Measurements from ENCODE around the gene GYPE. TPM values are rescaled to one million over a fixed set of nuclear protein-coding genes. Genes with fewer than 3 reads are reported as not detected.
"Not testable (repeated sequence)": the region's sequence is repeated elsewhere in the genome, so short reads cannot be mapped to it uniquely, and the experiment has no call there.

The GYPE gene
- total and polyA plus RNA-seq, 4 donors = 0.08 to 53.9 (median 0.11) TPM

DNA sequence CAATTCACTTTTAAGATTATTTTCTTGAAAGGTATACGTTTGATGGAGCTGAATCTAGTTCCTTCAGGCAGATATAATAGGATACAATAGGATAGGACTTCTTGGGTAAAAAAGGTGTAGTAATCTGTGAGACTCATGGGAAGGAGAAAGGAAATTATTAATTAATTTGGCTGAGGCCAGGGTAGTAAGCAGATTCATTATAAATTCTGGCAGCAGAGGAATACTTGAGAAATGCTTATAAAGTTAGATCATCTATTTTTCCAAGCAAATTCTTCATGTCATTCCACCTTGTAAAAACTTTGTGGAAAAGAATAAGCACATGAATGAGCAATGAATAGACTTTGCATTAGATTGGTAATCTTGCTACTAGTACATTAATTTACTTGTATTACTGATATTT is 46.9 kb downstream of the GYPE start (continued):
- TF ChIP-seq, protein P1, sequence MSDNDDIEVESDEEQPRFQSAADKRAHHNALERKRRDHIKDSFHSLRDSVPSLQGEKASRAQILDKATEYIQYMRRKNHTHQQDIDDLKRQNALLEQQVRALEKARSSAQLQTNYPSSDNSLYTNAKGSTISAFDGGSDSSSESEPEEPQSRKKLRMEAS (IDR thresholded peaks at IDR 0.05) = no peak
- TF ChIP-seq, protein P2, sequence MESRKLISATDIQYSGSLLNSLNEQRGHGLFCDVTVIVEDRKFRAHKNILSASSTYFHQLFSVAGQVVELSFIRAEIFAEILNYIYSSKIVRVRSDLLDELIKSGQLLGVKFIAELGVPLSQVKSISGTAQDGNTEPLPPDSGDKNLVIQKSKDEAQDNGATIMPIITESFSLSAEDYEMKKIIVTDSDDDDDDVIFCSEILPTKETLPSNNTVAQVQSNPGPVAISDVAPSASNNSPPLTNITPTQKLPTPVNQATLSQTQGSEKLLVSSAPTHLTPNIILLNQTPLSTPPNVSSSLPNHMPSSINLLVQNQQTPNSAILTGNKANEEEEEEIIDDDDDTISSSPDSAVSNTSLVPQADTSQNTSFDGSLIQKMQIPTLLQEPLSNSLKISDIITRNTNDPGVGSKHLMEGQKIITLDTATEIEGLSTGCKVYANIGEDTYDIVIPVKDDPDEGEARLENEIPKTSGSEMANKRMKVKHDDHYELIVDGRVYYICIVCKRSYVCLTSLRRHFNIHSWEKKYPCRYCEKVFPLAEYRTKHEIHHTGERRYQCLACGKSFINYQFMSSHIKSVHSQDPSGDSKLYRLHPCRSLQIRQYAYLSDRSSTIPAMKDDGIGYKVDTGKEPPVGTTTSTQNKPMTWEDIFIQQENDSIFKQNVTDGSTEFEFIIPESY (IDR thresholded peaks at IDR 0.05) = no peak
- no peak for TF ChIP-seq HNF4G (IDR thresholded peaks at IDR 0.05)
- no peak for TF ChIP-seq RXRA (IDR thresholded peaks at IDR 0.05)
- no peak for TF ChIP-seq SP1 (IDR thresholded peaks at IDR 0.05)

DNA sequence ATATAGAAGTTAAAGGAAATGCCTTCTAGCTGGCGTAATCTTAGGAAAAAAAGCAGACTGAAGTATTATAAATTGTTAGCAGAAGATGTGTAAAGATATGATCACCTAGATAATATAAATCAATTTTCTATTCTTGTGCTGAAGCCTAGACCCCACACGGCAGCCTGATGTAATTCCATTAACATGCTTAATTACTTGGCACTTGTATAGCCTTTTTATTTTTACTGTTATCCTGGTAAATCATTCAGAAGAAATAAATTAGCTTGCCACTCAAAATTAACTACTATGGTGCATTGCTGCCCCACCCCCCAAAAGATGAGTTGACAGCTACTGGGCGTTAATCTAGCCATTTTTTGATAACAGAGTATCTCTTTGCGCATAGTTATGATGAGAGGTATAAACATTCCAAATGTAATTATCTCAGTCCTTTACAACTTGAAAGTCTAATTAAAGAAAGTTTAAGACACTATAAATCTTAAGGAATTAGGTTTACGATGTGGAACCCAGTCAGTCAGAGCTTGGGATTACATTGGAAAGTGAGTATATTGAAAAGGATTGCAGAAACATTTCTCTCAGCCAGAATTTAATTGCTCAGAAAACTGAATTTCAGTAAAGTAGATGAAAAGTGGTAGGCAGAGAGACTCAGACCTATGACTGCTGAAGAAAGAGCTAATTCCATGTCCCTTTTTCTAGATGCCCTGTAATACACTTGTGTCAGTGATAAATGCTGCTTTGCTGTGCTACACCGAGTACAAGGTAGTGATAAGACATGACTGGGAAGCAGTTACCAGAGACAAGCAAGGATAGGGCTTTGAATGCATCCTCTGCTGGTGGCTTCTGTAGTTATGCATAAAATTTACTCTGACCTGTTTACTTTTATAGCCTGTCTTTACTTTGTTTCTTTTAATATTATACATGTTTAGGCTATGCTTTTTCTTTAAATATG is 47.7 kb downstream of the GYPE start:
- WGBS = 77% methylated on average over 6 of the region's 6 CpGs
- not testable (repeated sequence) for H3K9ac ChIP-seq (ENCODE audit: low read depth in 1 of 2, low read length in 2 of 2); H3K27me3 ChIP-seq (ENCODE audit: control insufficient read depth in 4 of 4, insufficient read depth in 4 of 4, low read length in 3 of 4); H3K36me3 ChIP-seq (ENCODE audit: control insufficient read depth in 4 of 4, insufficient read depth in 3 of 4, low read depth in 1 of 4, low read length in 3 of 4); H3K4me1 ChIP-seq (ENCODE audit: control insufficient read depth in 4 of 4, insufficient read depth in 4 of 4, low read length in 3 of 4); DNase-seq (ENCODE audit: low spot score); H3K27ac ChIP-seq (ENCODE audit: low read depth in 1 of 2, low read length in 2 of 2); H3K4me3 ChIP-seq (ENCODE audit: low read depth in 1 of 3, low read length in 3 of 3); H3K9me3 ChIP-seq (ENCODE audit: control insufficient read depth in 4 of 4, low read length in 3 of 4)

DNA sequence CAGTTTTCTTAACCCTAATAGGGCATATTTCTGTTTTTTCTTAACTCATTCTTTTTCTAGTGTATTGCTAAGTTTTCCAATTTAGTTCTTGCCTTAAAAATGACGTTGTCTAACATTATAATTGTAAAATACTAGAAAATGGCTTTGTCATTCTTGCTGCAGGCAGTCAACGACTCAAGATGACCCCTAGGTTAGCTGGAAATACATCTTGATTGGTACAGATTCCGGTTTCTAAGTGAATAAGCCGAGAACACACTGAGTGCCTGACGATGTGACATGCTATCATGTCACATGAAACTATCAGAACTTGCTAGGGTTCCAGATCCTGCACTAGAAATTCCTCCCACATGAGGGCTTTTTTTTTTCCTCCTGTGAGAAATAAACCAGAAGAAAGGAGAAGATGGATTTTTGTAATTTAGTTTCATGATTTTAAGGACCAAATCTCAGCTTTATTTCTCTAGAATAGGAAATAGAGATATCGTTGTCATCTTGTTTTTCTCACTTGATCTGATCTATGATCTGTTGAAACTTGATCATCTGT is 49.3 kb downstream of the GYPE start:
- not testable (repeated sequence) for H3K9me3 ChIP-seq (ENCODE audit: control insufficient read depth in 4 of 4, low read length in 3 of 4); H3K4me1 ChIP-seq (ENCODE audit: control insufficient read depth in 4 of 4, insufficient read depth in 4 of 4, low read length in 3 of 4); H3K27me3 ChIP-seq (ENCODE audit: control insufficient read depth in 4 of 4, insufficient read depth in 4 of 4, low read length in 3 of 4); DNase-seq (ENCODE audit: low spot score); H3K27ac ChIP-seq (ENCODE audit: low read depth in 1 of 2, low read length in 2 of 2); H3K9ac ChIP-seq (ENCODE audit: low read depth in 1 of 2, low read length in 2 of 2); H3K4me3 ChIP-seq (ENCODE audit: low read depth in 1 of 3, low read length in 3 of 3); H3K36me3 ChIP-seq (ENCODE audit: control insufficient read depth in 4 of 4, insufficient read depth in 3 of 4, low read depth in 1 of 4, low read length in 3 of 4)
- WGBS = 63% methylated on average over 6 of the region's 6 CpGs

DNA sequence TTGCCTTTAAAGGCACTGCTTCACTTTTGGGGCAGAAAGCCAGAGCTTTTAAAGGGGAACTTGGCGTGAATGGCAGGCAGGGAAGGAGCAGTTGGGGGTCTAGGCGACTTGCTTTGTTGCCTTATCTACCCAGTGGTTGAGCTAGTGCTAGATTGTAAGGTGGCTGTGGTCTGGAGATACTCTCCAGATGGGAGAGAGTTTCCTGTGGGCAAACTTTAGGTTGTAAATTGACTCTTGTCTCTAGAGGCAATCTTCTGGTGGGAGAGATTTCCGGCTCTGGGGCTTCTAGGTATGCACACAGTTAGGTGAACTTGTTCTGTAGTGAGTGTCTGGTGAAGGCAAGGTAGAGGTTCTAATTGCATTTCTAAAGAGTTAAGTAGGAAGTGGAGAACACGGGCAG is 50.7 kb downstream of the GYPE start:
- not testable (repeated sequence) for DNase-seq (ENCODE audit: low spot score); H3K9me3 ChIP-seq (ENCODE audit: control insufficient read depth in 4 of 4, low read length in 3 of 4)
- WGBS = 47% methylated on average over 4 of the region's 4 CpGs

DNA sequence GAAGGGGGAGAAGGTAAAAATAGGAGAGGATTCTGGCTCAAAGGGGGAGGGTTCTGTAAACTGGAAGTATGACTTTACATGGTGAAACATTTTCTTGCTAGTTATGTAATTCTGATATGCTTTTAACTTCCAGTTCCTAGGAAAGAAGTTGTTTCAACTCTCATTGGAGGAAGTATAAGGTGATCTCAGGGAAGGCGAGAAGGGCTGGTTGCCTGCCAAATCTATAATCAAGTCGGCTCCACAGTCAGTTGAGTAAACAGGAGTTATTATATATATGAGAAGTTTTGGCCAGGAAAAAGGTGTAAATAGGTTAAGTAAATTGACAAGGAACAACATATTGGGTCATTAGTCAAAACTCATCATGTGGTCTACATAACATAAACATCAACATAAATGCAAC is 56.1 kb downstream of the GYPE start:
- H3K27ac ChIP-seq (ENCODE audit: low read depth in 1 of 2, low read length in 2 of 2); H3K4me1 ChIP-seq (ENCODE audit: control insufficient read depth in 4 of 4, insufficient read depth in 4 of 4, low read length in 3 of 4); DNase-seq (ENCODE audit: low spot score); H3K9ac ChIP-seq (ENCODE audit: low read depth in 1 of 2, low read length in 2 of 2); H3K4me3 ChIP-seq (ENCODE audit: low read depth in 1 of 3, low read length in 3 of 3); H3K27me3 ChIP-seq (ENCODE audit: control insufficient read depth in 4 of 4, insufficient read depth in 4 of 4, low read length in 3 of 4); H3K9me3 ChIP-seq (ENCODE audit: control insufficient read depth in 4 of 4, low read length in 3 of 4); H3K36me3 ChIP-seq (ENCODE audit: control insufficient read depth in 4 of 4, insufficient read depth in 3 of 4, low read depth in 1 of 4, low read length in 3 of 4): not testable (repeated sequence)
- WGBS = 77% methylated on average over 2 of the region's 2 CpGs

More for the DNA sequence above, 50.7 kb downstream of the GYPE start:
- H3K4me1 ChIP-seq (ENCODE audit: control insufficient read depth in 4 of 4, insufficient read depth in 4 of 4, low read length in 3 of 4); H3K27ac ChIP-seq (ENCODE audit: low read depth in 1 of 2, low read length in 2 of 2); H3K4me3 ChIP-seq (ENCODE audit: low read depth in 1 of 3, low read length in 3 of 3); H3K9ac ChIP-seq (ENCODE audit: low read depth in 1 of 2, low read length in 2 of 2); H3K27me3 ChIP-seq (ENCODE audit: control insufficient read depth in 4 of 4, insufficient read depth in 4 of 4, low read length in 3 of 4); H3K36me3 ChIP-seq (ENCODE audit: control insufficient read depth in 4 of 4, insufficient read depth in 3 of 4, low read depth in 1 of 4, low read length in 3 of 4): not testable (repeated sequence)

DNA sequence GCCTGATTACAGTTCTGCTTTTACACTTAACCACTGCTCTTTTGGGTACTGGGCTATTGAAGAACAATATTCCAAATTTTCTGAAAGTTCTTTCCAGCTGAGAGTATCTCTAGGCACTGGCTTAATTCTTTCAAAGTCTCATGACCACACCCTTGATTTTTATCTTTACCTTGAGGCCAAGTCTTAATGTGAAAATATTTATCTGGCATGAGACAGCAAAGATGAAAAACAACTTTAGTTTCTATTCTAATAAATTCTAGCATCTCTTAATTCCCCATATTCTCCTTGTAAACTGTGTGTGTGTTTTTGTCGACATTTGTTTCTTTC is 61.9 kb downstream of the GYPE start:
- H3K4me3 ChIP-seq (ENCODE audit: low read depth in 1 of 3, low read length in 3 of 3); H3K27me3 ChIP-seq (ENCODE audit: control insufficient read depth in 4 of 4, insufficient read depth in 4 of 4, low read length in 3 of 4); H3K27ac ChIP-seq (ENCODE audit: low read depth in 1 of 2, low read length in 2 of 2); H3K4me1 ChIP-seq (ENCODE audit: control insufficient read depth in 4 of 4, insufficient read depth in 4 of 4, low read length in 3 of 4); H3K36me3 ChIP-seq (ENCODE audit: control insufficient read depth in 4 of 4, insufficient read depth in 3 of 4, low read depth in 1 of 4, low read length in 3 of 4); H3K9ac ChIP-seq (ENCODE audit: low read depth in 1 of 2, low read length in 2 of 2); H3K9me3 ChIP-seq (ENCODE audit: control insufficient read depth in 4 of 4, low read length in 3 of 4); DNase-seq (ENCODE audit: low spot score): not testable (repeated sequence)
- WGBS = 71% methylated on average over 1 of the region's 1 CpG

DNA sequence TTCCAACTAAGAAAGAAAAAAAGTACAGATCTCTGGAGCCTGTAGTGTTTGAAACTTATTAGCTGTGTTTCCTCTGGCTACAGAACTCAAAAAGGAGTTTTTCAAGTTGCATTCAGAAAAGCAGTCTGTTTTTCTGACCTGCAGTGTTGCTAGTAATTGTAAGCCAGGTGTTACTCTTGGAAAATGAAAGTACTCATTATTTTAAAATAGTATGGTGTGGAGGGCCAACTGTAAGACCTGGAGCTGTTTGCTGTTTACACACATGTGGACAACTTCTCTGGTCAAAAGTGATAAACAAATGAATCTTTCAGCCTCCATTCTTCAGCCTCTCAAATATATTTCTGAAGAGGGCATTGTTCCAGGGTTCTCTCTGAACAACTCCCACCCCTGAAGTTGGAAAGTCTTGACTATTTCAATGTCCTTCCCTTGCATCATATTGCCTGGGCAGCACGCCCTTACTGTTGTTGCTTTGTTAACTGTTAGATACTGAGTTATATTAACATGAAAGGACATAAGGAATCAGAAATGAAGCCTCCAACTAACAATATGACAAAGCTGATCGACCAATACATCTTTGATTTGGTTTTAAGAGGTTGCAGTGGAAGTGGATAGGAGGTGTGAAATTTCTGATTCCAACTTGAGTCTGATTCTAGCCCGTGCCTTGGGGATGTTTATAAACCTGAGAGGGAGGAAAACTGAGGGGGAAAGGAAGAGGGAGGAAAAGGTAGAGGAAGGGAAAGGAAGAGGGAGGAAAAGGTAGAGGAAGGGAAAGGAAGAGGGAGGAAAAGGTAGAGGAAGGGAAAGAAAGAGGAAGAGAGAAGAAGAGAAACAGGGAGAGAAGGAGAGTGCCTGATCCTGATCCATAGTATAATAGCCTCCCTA is 62.5 kb downstream of the GYPE start:
- not testable (repeated sequence) for H3K9ac ChIP-seq (ENCODE audit: low read depth in 1 of 2, low read length in 2 of 2); H3K27me3 ChIP-seq (ENCODE audit: control insufficient read depth in 4 of 4, insufficient read depth in 4 of 4, low read length in 3 of 4); H3K27ac ChIP-seq (ENCODE audit: low read depth in 1 of 2, low read length in 2 of 2); H3K9me3 ChIP-seq (ENCODE audit: control insufficient read depth in 4 of 4, low read length in 3 of 4); H3K4me1 ChIP-seq (ENCODE audit: control insufficient read depth in 4 of 4, insufficient read depth in 4 of 4, low read length in 3 of 4); DNase-seq (ENCODE audit: low spot score); H3K4me3 ChIP-seq (ENCODE audit: low read depth in 1 of 3, low read length in 3 of 3); H3K36me3 ChIP-seq (ENCODE audit: control insufficient read depth in 4 of 4, insufficient read depth in 3 of 4, low read depth in 1 of 4, low read length in 3 of 4)
- 75% methylated on average over 3 of the region's 3 CpGs for WGBS
